WTC11 (cell line): ENCODE data around the gene VSTM2B. TPM values are rescaled to one million over a fixed set of nuclear protein-coding genes. Genes with fewer than 3 reads are reported as not detected.

Source experiments
- ATAC-seq: fragments of 200-7000 bp; cut with Tn5 transposase; 2 replicates; pipeline ENCODE4 v1.10.0; 2021; ENCODE audit warnings: mild to moderate bottlenecking, moderate library complexity
- CTCF ChIA-PET: fragments of 300-600 bp; sonication (Branson Sonifier 250); formaldehyde crosslinking; loops from one replicate; lab custom pipeline; 2021; ENCODE audit warnings: antibody characterized with exemption; lab: Charles Lee
- POLR2A ChIA-PET: fragments of 350-600 bp; sonication (Branson Sonifier 250); formaldehyde crosslinking; loops from one replicate; lab custom pipeline; 2021; ENCODE audit warnings: antibody characterized with exemption; lab: Charles Lee
- DNase-seq: peaks from one replicate; pipeline ENCODE4 v3.0.0; 2021; ENCODE audit warnings: low spot score
- H3K27ac Mint-ChIP-seq: 2 replicates; pipeline ENCODE4 v1.8.0; 2021; ENCODE audit warnings: mixed read lengths
- H3K27me3 Mint-ChIP-seq: 2 replicates; pipeline ENCODE4 v1.8.0; 2021; ENCODE audit warnings: low read depth, mild to moderate bottlenecking, moderate library complexity, mixed read lengths
- H3K36me3 Mint-ChIP-seq: 2 replicates; pipeline ENCODE4 v1.8.0; 2021; ENCODE audit warnings: mixed read lengths
- H3K4me1 Mint-ChIP-seq: 2 replicates; pipeline ENCODE4 v1.8.0; 2022; ENCODE audit warnings: mixed read lengths
- H3K4me3 Mint-ChIP-seq: 2 replicates; pipeline ENCODE4 v1.8.0; 2021; ENCODE audit warnings: mild to moderate bottlenecking, moderate library complexity, mixed read lengths
- H3K9me3 Mint-ChIP-seq: 2 replicates; pipeline ENCODE4 v1.8.0; 2021; ENCODE audit warnings: mixed read lengths
- CREM ChIP-seq: sonication (generic); formaldehyde crosslinking; IDR thresholded peaks from 2 replicates; pipeline ENCODE4 v1.8.1; 2022; ENCODE audit warnings: mild to moderate bottlenecking, missing genetic modification reagents, moderate library complexity
- E2F4 ChIP-seq: sonication (generic); formaldehyde crosslinking; IDR thresholded peaks from 2 replicates; pipeline ENCODE4 v1.8.1; 2022; ENCODE audit warnings: low read depth, mild to moderate bottlenecking, moderate library complexity, missing genetic modification reagents, borderline replicate concordance
- ETV6 ChIP-seq: sonication (generic); formaldehyde crosslinking; IDR thresholded peaks from 2 replicates; pipeline ENCODE4 v1.8.1; 2022; ENCODE audit warnings: mild to moderate bottlenecking, missing genetic modification reagents
- HMGA2 ChIP-seq: fragments of 250-450 bp; sonication (Bioruptor Pico); IDR thresholded peaks from 2 replicates; pipeline ENCODE4 v1.4.0; 2021; ENCODE audit warnings: mild to moderate bottlenecking, moderate library complexity
- IRF2 ChIP-seq: sonication (generic); formaldehyde crosslinking; IDR thresholded peaks from 2 replicates; pipeline ENCODE4 v1.8.0; 2022; ENCODE audit warnings: low read depth, missing genetic modification reagents, borderline replicate concordance
- MLX ChIP-seq: sonication (generic); formaldehyde crosslinking; IDR thresholded peaks from 2 replicates; pipeline ENCODE4 v1.8.1; 2023; ENCODE audit warnings: mild to moderate bottlenecking, missing genetic modification reagents, moderate library complexity
- MYBL2 ChIP-seq: sonication (generic); formaldehyde crosslinking; IDR thresholded peaks from 2 replicates; pipeline ENCODE4 v1.8.1; 2023; ENCODE audit warnings: mild to moderate bottlenecking, moderate library complexity, missing genetic modification reagents
- NR1H2 ChIP-seq: sonication (generic); formaldehyde crosslinking; IDR thresholded peaks from 2 replicates; pipeline ENCODE4 v1.9.0; 2021; ENCODE audit warnings: mild to moderate bottlenecking, moderate library complexity, missing genetic modification reagents
- PRDM15 ChIP-seq: sonication (generic); formaldehyde crosslinking; IDR thresholded peaks from 2 replicates; pipeline ENCODE4 v1.8.0; 2022; ENCODE audit warnings: missing genetic modification reagents
- RELA ChIP-seq: sonication (generic); formaldehyde crosslinking; IDR thresholded peaks from 2 replicates; pipeline ENCODE4 v1.8.1; 2022; ENCODE audit warnings: missing genetic modification reagents, mild to moderate bottlenecking, borderline replicate concordance
- SMAD4 ChIP-seq: sonication (generic); formaldehyde crosslinking; IDR thresholded peaks from 2 replicates; pipeline ENCODE4 v1.8.0; 2022; ENCODE audit warnings: mild to moderate bottlenecking, missing genetic modification reagents
- SP1 ChIP-seq: sonication (generic); formaldehyde crosslinking; conservative IDR thresholded peaks from 2 replicates; pipeline ENCODE4 v1.8.1; 2022; ENCODE audit warnings: missing genetic modification reagents
- TP53 ChIP-seq: sonication (generic); formaldehyde crosslinking; IDR thresholded peaks from 2 replicates; pipeline ENCODE4 v1.8.1; 2023; ENCODE audit warnings: mild to moderate bottlenecking, missing genetic modification reagents
- USF2 ChIP-seq: sonication (generic); formaldehyde crosslinking; IDR thresholded peaks from 2 replicates; pipeline ENCODE4 v1.8.1; 2023; ENCODE audit warnings: mild to moderate bottlenecking, missing genetic modification reagents, moderate library complexity
- ZBTB21 ChIP-seq: sonication (generic); formaldehyde crosslinking; IDR thresholded peaks from 2 replicates; pipeline ENCODE4 v1.8.1; 2023; ENCODE audit warnings: mild to moderate bottlenecking, missing genetic modification reagents, borderline replicate concordance
- ZBTB43 ChIP-seq: sonication (generic); formaldehyde crosslinking; IDR thresholded peaks from 2 replicates; pipeline ENCODE4 v1.8.1; 2023; ENCODE audit warnings: mild to moderate bottlenecking, missing genetic modification reagents
- ZNF219 ChIP-seq: sonication (generic); formaldehyde crosslinking; IDR thresholded peaks from 2 replicates; pipeline ENCODE4 v1.8.0; 2023; ENCODE audit warnings: missing genetic modification reagents, mild to moderate bottlenecking, borderline replicate concordance
- ZNF232 ChIP-seq: sonication (generic); formaldehyde crosslinking; IDR thresholded peaks from 2 replicates; pipeline ENCODE4 v1.8.0; 2022; ENCODE audit warnings: mild to moderate bottlenecking, missing genetic modification reagents
- ZNF416 ChIP-seq: fragments of 250-450 bp; sonication (Bioruptor Pico); IDR thresholded peaks from 2 replicates; pipeline ENCODE4 v1.9.0; 2021; ENCODE audit warnings: mild to moderate bottlenecking, inconsistent platforms
- ZNF425 ChIP-seq: fragments of 250-450 bp; sonication (Bioruptor Pico); conservative IDR thresholded peaks from 2 replicates; pipeline ENCODE4 v1.9.0; 2021; ENCODE audit warnings: mild to moderate bottlenecking
- total RNA-seq: library from RNA; stranded (reverse); gene quantifications from 3 replicates; pipeline ENCODE4 v1.2.3, GENCODE V29; 2021

VSTM2B gene
- total RNA-seq, 1 experiment from 2014 or later = 3.2 TPM

GRCh38 chr19:29574510-29574909 lies 48.7 kb downstream of the VSTM2B start (continued):
- TF ChIP-seq ZNF219 (CRISPR knock-in tag) (no peak), RELA (CRISPR knock-in tag) (no peak)

GRCh38 chr19:29576046-29576606 lies 50.3 kb downstream of the VSTM2B start:
- no peaks in the 10 kb centered on the region for H3K36me3 Mint-ChIP-seq
- DNase-seq (no peak), ATAC-seq (peak; percentile 48; the same call in 1 of the 2 replicates)
- TF ChIP-seq MLX (CRISPR knock-in tag) (no peak), SP1 (CRISPR knock-in tag) (no peak), NR1H2 (CRISPR knock-in tag) (no peak), HMGA2 (CRISPR knock-in tag) (no peak), ZNF416 (CRISPR knock-in tag) (no peak), CREM (CRISPR knock-in tag) (no peak), ETV6 (CRISPR knock-in tag) (no peak), PRDM15 (CRISPR knock-in tag) (no peak), USF2 (CRISPR knock-in tag) (no peak), E2F4 (CRISPR knock-in tag) (no peak), IRF2 (no peak), ZNF232 (CRISPR knock-in tag) (no peak), MYBL2 (CRISPR knock-in tag) (no peak), SMAD4 (CRISPR knock-in tag) (no peak), TP53 (CRISPR knock-in tag) (no peak), ZNF425 (CRISPR knock-in tag) (no peak), ZBTB21 (CRISPR knock-in tag) (no peak), ZBTB43 (CRISPR knock-in tag) (no peak)
- no peak overlapping the region for H3K4me3 Mint-ChIP-seq
- ChIA-PET POLR2A (interaction anchor here (0.6 kb wide), 1 partner anchor 910 kb away, joined by 3 read pairs; no protein-coding TSS in a partner anchor), CTCF (interaction anchor here (1.3 to 1.5 kb wide), 3 partner anchors 46 to 328 kb away, joined by 3 read pairs; no protein-coding TSS in a partner anchor)
- H3K4me1 Mint-ChIP-seq = peaks cover 19% of the 10 kb centered on the region
- H3K27ac Mint-ChIP-seq = no peak overlapping the region
- peaks cover 8% of the 10 kb centered on the region; the same call in 1 of the 2 replicates for H3K27me3 Mint-ChIP-seq
- H3K9me3 Mint-ChIP-seq = no peaks in the 10 kb centered on the region
